Ovary (tissue), 9 donors: Measurements from ENCODE around the gene RNF44. TPM values are rescaled to one million over a fixed set of nuclear protein-coding genes. Genes with fewer than 3 reads are reported as not detected.
"Not testable (repeated sequence)": the region's sequence is repeated elsewhere in the genome, so short reads cannot be mapped to it uniquely, and the experiment has no call there.

Source experiments
- DNase-seq, 5 donors: peaks; one replicate each; pipeline ENCODE4 v3.0.0-alpha.2; 2019 to 2020
- H3K27ac ChIP-seq, 2 donors: fragments of 200-600 bp; one replicate each; pipeline versions ENCODE4 v1.5.1 to v1.8.0; 2019 to 2022
- H3K27me3 ChIP-seq: fragments of 200-600 bp; one replicate; pipeline ENCODE4 v1.8.0; 2022
- H3K36me3 ChIP-seq: fragments of 200-600 bp; sonication (generic); one replicate; pipeline ENCODE4 v1.5.1; 2019
- H3K4me1 ChIP-seq: one replicate; pipeline ENCODE4 v1.8.1; 2013; ENCODE audit warnings: mild to moderate bottlenecking, moderate library complexity; ENCODE audit not compliant: insufficient read depth
- H3K4me3 ChIP-seq: fragments of 200-600 bp; sonication (generic); one replicate; pipeline ENCODE4 v1.5.1; 2017
- H3K9me3 ChIP-seq, 2 donors: fragments of 200-600 bp in 1 of 2; sonication (generic) in 1 of 2; one replicate each; pipeline versions ENCODE4 v1.5.1 to v1.8.1; 2013 to 2019; ENCODE audit warnings: mild to moderate bottlenecking in 1 of 2, moderate library complexity in 1 of 2
- CTCF ChIP-seq, 3 donors: fragments of 450-650 bp in 2 of 3; fragments of 200-600 bp in 1 of 3; IDR thresholded peaks; one replicate each; pipeline versions ENCODE4 v1.5.1 to v1.8.0; 2016 to 2022; ENCODE audit warnings: antibody characterized with exemption in 3 of 3, mild to moderate bottlenecking in 1 of 3
- EP300 ChIP-seq: sonication (generic); formaldehyde crosslinking; IDR thresholded peaks from one replicate; pipeline ENCODE4 v1.6.1; 2017; ENCODE audit warnings: antibody characterized with exemption
- POLR2A ChIP-seq: fragments of 450-650 bp; IDR thresholded peaks from one replicate; pipeline ENCODE4 v1.6.1; 2017; ENCODE audit warnings: antibody characterized with exemption, mild to moderate bottlenecking, moderate library complexity
- WGBS, 3 donors: extraction: QIAGEN DNeasy Blood & Tissue Kit in 1 of 3; methylation state at CpG; one replicate each; pipeline versions ENCODE4 v1.1.5 to v1.1.7; 2013 to 2017; 5-methylcytosine and 5-hydroxymethylcytosine counted together
- intact Hi-C, 4 donors: fragments of 100-400 bp; cut with DNase I; formaldehyde crosslinking; loops; one replicate each; pipeline versions ENCODE4 v1.11.0 to v1.15.1; 2022 to 2023
- polyA plus RNA-seq, 2 donors: library from polyadenylated mRNA; stranded (reverse); fragments of 200-250 nt in 1 of 2; fragments of 350-450 nt in 1 of 2; fragmentation: Illumina TruSeq in 1 of 2; extraction: RNeasy Lipid Tissue Mini Kit (QIAGEN cat#74804) in 1 of 2; gene quantifications; one replicate each; pipeline ENCODE4 v1.2.3, GENCODE V29; 2013 to 2014
- total RNA-seq, 7 donors: library from RNA; depleted of rRNA in 2 of 7; stranded (reverse); fragments of >200 nt in 2 of 7; fragmentation: NEBNext Ultra II Directional in 3 of 7; extraction: Animal tissue kit (Norgen Biotek cat#: 25700) in 3 of 7; gene quantifications; one replicate each; pipeline versions ENCODE4 v1.1.0 to v1.2.4, GENCODE V29; 2016 to 2023
- donor health status: DM: no; HTN: no; CAD: no; lungs with moderate emphysema.
- donor health status: DM: no; HTN: no; CAD: no.
- donor health status: Bipolar disorder and iron deficiency.
- donor health status: DM: yes; HTN: yes; CAD: no.
- donor health status: DM: no; HTN: no; CAD: no.
- donor health status: DM: yes; HTN: yes; CAD: no.

RNF44 gene
- total and polyA plus RNA-seq, 9 donors = 9.2 to 44.7 (median 30.2) TPM

DNA sequence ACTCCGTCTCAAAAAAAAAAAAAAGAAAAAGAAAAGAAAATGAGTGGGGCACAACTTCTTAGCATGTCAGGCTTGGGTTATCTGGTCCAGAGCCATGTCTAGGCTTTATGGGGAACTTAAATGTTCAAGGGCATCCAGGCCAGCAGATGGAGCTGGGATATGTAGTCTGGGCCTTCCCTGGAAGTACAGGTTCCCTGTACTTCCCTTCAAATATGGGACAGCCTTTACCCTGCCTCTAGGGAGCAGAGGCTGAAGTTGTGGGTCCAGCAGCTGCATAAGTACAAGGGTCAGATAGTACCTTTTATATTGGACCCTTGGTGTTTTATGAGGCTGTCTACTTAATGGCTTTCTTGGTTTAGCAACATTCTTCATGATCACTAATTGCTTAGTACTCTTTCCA, 46.9 kb downstream of the RNF44 start:
- no peak for DNase-seq
- WGBS, 3 donors = 90 to 100% (median 95%) methylated on average over 1 of the region's 1 CpG
- intact Hi-C loops = no loop called here
- Histone ChIP-seq H3K4me3 (no peak overlapping the region), H3K27ac (no peak overlapping the region), H3K36me3 (no peaks in the 10 kb centered on the region), H3K9me3 (no peaks in the 10 kb centered on the region), H3K4me1 (no peaks in the 10 kb centered on the region), H3K27me3 (no peaks in the 10 kb centered on the region)
- TF ChIP-seq EP300 = no peak
- no peak for TF ChIP-seq CTCF (IDR thresholded peaks at IDR 0.05)
- TF ChIP-seq POLR2A = no peak

GRCh38 chr5:176489077-176489476, 48.1 kb downstream of the RNF44 start:
- Histone ChIP-seq H3K36me3 (no peaks in the 10 kb centered on the region), H3K27ac (no peak overlapping the region), H3K27me3 (no peaks in the 10 kb centered on the region), H3K9me3 (no peaks in the 10 kb centered on the region), H3K4me1 (peaks cover 2% of the 10 kb centered on the region), H3K4me3 (no peak overlapping the region)
- intact Hi-C loops = no loop called here
- WGBS, 3 donors = 95 to 98% (median 95%) methylated on average over 1 of the region's 1 CpG
- TF ChIP-seq EP300 = no peak
- TF ChIP-seq POLR2A = no peak
- no peak for TF ChIP-seq CTCF (IDR thresholded peaks at IDR 0.05)
- no peak for DNase-seq

GRCh38 chr5:176487160-176487559, 50.0 kb downstream of the RNF44 start:
- intact Hi-C loops, H3K4me1 ChIP-seq, DNase-seq, H3K27me3 ChIP-seq, H3K36me3 ChIP-seq, H3K9me3 ChIP-seq, H3K4me3 ChIP-seq, H3K27ac ChIP-seq: not testable (repeated sequence)
- 95 to 96% (median 96%) methylated on average over 4 of the region's 4 CpGs for WGBS, 3 donors

- H3K27ac ChIP-seq = no peak overlapping the region
- TF ChIP-seq EP300 = no peak
- intact Hi-C loops = no loop called here
- no peaks in the 10 kb centered on the region for H3K9me3 ChIP-seq
- DNase-seq = no peak
- no peak overlapping the region for H3K4me3 ChIP-seq
- H3K36me3 ChIP-seq = no peaks in the 10 kb centered on the region
- WGBS, 3 donors = 82 to 90% (median 87%) methylated on average over 7 of the region's 7 CpGs
- no peaks in the 10 kb centered on the region for H3K27me3 ChIP-seq
- peaks cover 2% of the 10 kb centered on the region for H3K4me1 ChIP-seq
These were observed 50.9 kb downstream of the RNF44 start for GRCh38 chr5:176486189-176486757.

GRCh38 chr5:176485176-176485575, 52.0 kb downstream of the RNF44 start:
- intact Hi-C loops = no loop called here
- no peak for TF ChIP-seq CTCF (IDR thresholded peaks at IDR 0.05)
- TF ChIP-seq POLR2A = no peak
- TF ChIP-seq EP300 = no peak

More at GRCh38 chr5:176485176-176485575, 52.0 kb downstream of the RNF44 start:
- H3K27ac ChIP-seq = no peak overlapping the region
- no peaks in the 10 kb centered on the region for H3K27me3 ChIP-seq
- DNase-seq = no peak
- WGBS, 3 donors = 73 to 76% (median 74%) methylated on average over 2 of the region's 2 CpGs
- H3K4me3 ChIP-seq = no peak overlapping the region
- H3K4me1 ChIP-seq = peaks cover 2% of the 10 kb centered on the region
- no peaks in the 10 kb centered on the region for H3K36me3 ChIP-seq
- H3K9me3 ChIP-seq = no peaks in the 10 kb centered on the region
